Epithelial cell of proximal tubule (primary cell): ENCODE data around the gene DAD1. TPM values are rescaled to one million over a fixed set of nuclear protein-coding genes. Genes with fewer than 3 reads are reported as not detected.
A peak's percentile ranks its signal among the peaks of the same experiment; 100 is the strongest.
"Not testable (repeated sequence)": the region's sequence is repeated elsewhere in the genome, so short reads cannot be mapped to it uniquely, and the experiment has no call there.

Experiments used
- DNase-seq: peaks from one replicate; pipeline ENCODE4 v3.0.0-alpha.2; 2011; ENCODE audit warnings: low read depth
- H3K4me3 ChIP-seq: 2 replicates; pipeline ENCODE4 v1.5.1; 2011; ENCODE audit warnings: low read depth, mild to moderate bottlenecking, low read length
- CTCF ChIP-seq: conservative IDR thresholded peaks from 2 replicates; pipeline ENCODE4 v1.5.1; 2012; ENCODE audit warnings: low read depth, mild to moderate bottlenecking, low read length
- total RNA-seq: library from RNA; depleted of rRNA; stranded (reverse); fragments of >200 nt; gene quantifications from 2 replicates; pipeline ENCODE4 v1.2.3, GENCODE V29; 2015

Gene DAD1
- 330 and 389 TPM in 2 replicates for total RNA-seq

- no peak for TF ChIP-seq CTCF
- DNase-seq = peak; percentile 96
- peak within 1 kb of the TSS; percentile 76 for H3K4me3 ChIP-seq
These were observed at the start of gene DAD1 for GRCh38 chr14:22589096-22589839. Gene DAD1 (minus strand): TSS chr14:22589224. CDS start chr14:22589157, 67 bp downstream.

GRCh38 chr14:22635980-22636379, 47.0 kb upstream of the DAD1 start:
- not testable (repeated sequence) for H3K4me3 ChIP-seq, DNase-seq

- no peak for TF ChIP-seq CTCF
- H3K4me3 ChIP-seq = no peak overlapping the region
- no peak for DNase-seq
These were observed 45.3 kb upstream of the DAD1 start for GRCh38 chr14:22634233-22634900.

- no peak for TF ChIP-seq CTCF
- no peak for DNase-seq
- no peak overlapping the region for H3K4me3 ChIP-seq
These were observed 41.5 kb upstream of the DAD1 start for GRCh38 chr14:22630486-22630885.

- no peak for TF ChIP-seq CTCF
- no peak for DNase-seq
- no peak overlapping the region for H3K4me3 ChIP-seq
These were observed 41.0 kb upstream of the DAD1 start for GRCh38 chr14:22630066-22630465.

GRCh38 chr14:22629361-22629760, 40.3 kb upstream of the DAD1 start:
- TF ChIP-seq CTCF = no peak
- DNase-seq = no peak
- no peak overlapping the region for H3K4me3 ChIP-seq

GRCh38 chr14:22627506-22628263, 38.7 kb upstream of the DAD1 start:
- H3K4me3 ChIP-seq = no peak overlapping the region
- DNase-seq = no peak
- no peak for TF ChIP-seq CTCF
